ENCODE data around the gene ADSS1.

GRCh38 chr14:104734601-104734990 is 10.6 kb downstream of the ADSS1 start:
- TF ChIP-seq CTCF (IDR thresholded peaks at IDR 0.05) (no peak), POLR2AphosphoS5 (IDR thresholded peaks at IDR 0.05; ENCODE audit: insufficient read depth in 1 of 2, low read depth in 1 of 2) (no peak)

All from vagina (tissue), 2 donors.